Measurements from ENCODE around the gene ROCK2. TPM values are rescaled to one million over a fixed set of nuclear protein-coding genes. Genes with fewer than 3 reads are reported as not detected.

The ROCK2 gene
- total and polyA plus RNA-seq, 4 donors: 5.3 to 31.0 (median 12.2) TPM

GRCh38 chr2:11390399-11390658 is 45.9 kb upstream of the ROCK2 start:
- no peak overlapping the region for H3K4me3 ChIP-seq (ENCODE audit: low read depth in 1 of 3, low read length in 3 of 3)
- no peak overlapping the region for H3K9ac ChIP-seq (ENCODE audit: low read depth in 1 of 2, low read length in 2 of 2)
- H3K9me3 ChIP-seq (ENCODE audit: control insufficient read depth in 4 of 4, low read length in 3 of 4): no peaks in the 10 kb centered on the region
- WGBS: 82% methylated on average over 5 of the region's 5 CpGs
- H3K36me3 ChIP-seq (ENCODE audit: control insufficient read depth in 4 of 4, insufficient read depth in 3 of 4, low read depth in 1 of 4, low read length in 3 of 4): no peaks in the 10 kb centered on the region
- peak overlapping the region; percentile 16 to 63 for H3K27ac ChIP-seq (ENCODE audit: low read depth in 1 of 2, low read length in 2 of 2)
- H3K4me1 ChIP-seq (ENCODE audit: control insufficient read depth in 4 of 4, insufficient read depth in 4 of 4, low read length in 3 of 4): peaks cover 19 to 38% (median 34%) of the 10 kb centered on the region in 4 donors
- H3K27me3 ChIP-seq (ENCODE audit: control insufficient read depth in 4 of 4, insufficient read depth in 4 of 4, low read length in 3 of 4): no peaks in the 10 kb centered on the region
- DNase-seq (ENCODE audit: low spot score): no peak
- TF ChIP-seq, protein P1, sequence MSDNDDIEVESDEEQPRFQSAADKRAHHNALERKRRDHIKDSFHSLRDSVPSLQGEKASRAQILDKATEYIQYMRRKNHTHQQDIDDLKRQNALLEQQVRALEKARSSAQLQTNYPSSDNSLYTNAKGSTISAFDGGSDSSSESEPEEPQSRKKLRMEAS (IDR thresholded peaks at IDR 0.05): no peak
- TF ChIP-seq HNF4G (IDR thresholded peaks at IDR 0.05): no peak

- H3K27me3 ChIP-seq (ENCODE audit: control insufficient read depth in 4 of 4, insufficient read depth in 4 of 4, low read length in 3 of 4): no peaks in the 10 kb centered on the region
- H3K4me1 ChIP-seq (ENCODE audit: control insufficient read depth in 4 of 4, insufficient read depth in 4 of 4, low read length in 3 of 4): peaks cover 22 to 40% (median 36%) of the 10 kb centered on the region in 4 donors
- H3K36me3 ChIP-seq (ENCODE audit: control insufficient read depth in 4 of 4, insufficient read depth in 3 of 4, low read depth in 1 of 4, low read length in 3 of 4): no peaks in the 10 kb centered on the region
- no peak for DNase-seq (ENCODE audit: low spot score)
- H3K9me3 ChIP-seq (ENCODE audit: control insufficient read depth in 4 of 4, low read length in 3 of 4): no peaks in the 10 kb centered on the region
- no peak overlapping the region for H3K9ac ChIP-seq (ENCODE audit: low read depth in 1 of 2, low read length in 2 of 2)
- WGBS: 38% methylated on average over 18 of the region's 18 CpGs
- no peak overlapping the region for H3K4me3 ChIP-seq (ENCODE audit: low read depth in 1 of 3, low read length in 3 of 3)
- peak; percentile 84 for TF ChIP-seq SP1 (IDR thresholded peaks at IDR 0.05)
- TF ChIP-seq EGR1 (IDR thresholded peaks at IDR 0.05; ENCODE audit: low read depth in 2 of 2): peak; percentile 39 to 43
- TF ChIP-seq RAD21 (IDR thresholded peaks at IDR 0.05): peak; percentile 51 to 57
- TF ChIP-seq, protein P2, sequence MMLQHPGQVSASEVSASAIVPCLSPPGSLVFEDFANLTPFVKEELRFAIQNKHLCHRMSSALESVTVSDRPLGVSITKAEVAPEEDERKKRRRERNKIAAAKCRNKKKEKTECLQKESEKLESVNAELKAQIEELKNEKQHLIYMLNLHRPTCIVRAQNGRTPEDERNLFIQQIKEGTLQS (IDR thresholded peaks at IDR 0.05): peak; percentile 76
- TF ChIP-seq YY1 (IDR thresholded peaks at IDR 0.05): peak; percentile 92
- TF ChIP-seq FOXA2 (IDR thresholded peaks at IDR 0.05): no peak
- TF ChIP-seq JUND (IDR thresholded peaks at IDR 0.05): peak; percentile 55 to 61
- TF ChIP-seq, protein P1 (IDR thresholded peaks at IDR 0.05): peak; percentile 72
- TF ChIP-seq RXRA (IDR thresholded peaks at IDR 0.05): peak; percentile 78 to 86
- peak; percentile 59 for TF ChIP-seq NR2F2 (IDR thresholded peaks at IDR 0.05)
- TF ChIP-seq, protein P3, sequence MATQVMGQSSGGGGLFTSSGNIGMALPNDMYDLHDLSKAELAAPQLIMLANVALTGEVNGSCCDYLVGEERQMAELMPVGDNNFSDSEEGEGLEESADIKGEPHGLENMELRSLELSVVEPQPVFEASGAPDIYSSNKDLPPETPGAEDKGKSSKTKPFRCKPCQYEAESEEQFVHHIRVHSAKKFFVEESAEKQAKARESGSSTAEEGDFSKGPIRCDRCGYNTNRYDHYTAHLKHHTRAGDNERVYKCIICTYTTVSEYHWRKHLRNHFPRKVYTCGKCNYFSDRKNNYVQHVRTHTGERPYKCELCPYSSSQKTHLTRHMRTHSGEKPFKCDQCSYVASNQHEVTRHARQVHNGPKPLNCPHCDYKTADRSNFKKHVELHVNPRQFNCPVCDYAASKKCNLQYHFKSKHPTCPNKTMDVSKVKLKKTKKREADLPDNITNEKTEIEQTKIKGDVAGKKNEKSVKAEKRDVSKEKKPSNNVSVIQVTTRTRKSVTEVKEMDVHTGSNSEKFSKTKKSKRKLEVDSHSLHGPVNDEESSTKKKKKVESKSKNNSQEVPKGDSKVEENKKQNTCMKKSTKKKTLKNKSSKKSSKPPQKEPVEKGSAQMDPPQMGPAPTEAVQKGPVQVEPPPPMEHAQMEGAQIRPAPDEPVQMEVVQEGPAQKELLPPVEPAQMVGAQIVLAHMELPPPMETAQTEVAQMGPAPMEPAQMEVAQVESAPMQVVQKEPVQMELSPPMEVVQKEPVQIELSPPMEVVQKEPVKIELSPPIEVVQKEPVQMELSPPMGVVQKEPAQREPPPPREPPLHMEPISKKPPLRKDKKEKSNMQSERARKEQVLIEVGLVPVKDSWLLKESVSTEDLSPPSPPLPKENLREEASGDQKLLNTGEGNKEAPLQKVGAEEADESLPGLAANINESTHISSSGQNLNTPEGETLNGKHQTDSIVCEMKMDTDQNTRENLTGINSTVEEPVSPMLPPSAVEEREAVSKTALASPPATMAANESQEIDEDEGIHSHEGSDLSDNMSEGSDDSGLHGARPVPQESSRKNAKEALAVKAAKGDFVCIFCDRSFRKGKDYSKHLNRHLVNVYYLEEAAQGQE (IDR thresholded peaks at IDR 0.05): peak; percentile 69
- TF ChIP-seq HNF4A (conservative IDR thresholded peaks at IDR 0.05): peak; percentile 68 to 69
- TF ChIP-seq FOXA1 (IDR thresholded peaks at IDR 0.05): peak; percentile 39
- no peak for TF ChIP-seq CTCF (IDR thresholded peaks at IDR 0.05; ENCODE audit: low read depth, low read length, missing input control)
- peak; percentile 62 for TF ChIP-seq ZBTB33 (IDR thresholded peaks at IDR 0.05)
- TF ChIP-seq HNF4G (IDR thresholded peaks at IDR 0.05): no peak
- TF ChIP-seq TAF1 (conservative IDR thresholded peaks at IDR 0.05): no peak
- no peak for TF ChIP-seq GABPA (IDR thresholded peaks at IDR 0.05 in 1 of 2, conservative IDR thresholded peaks at IDR 0.05 in 1 of 2)
- H3K27ac ChIP-seq (ENCODE audit: low read depth in 1 of 2, low read length in 2 of 2): peak overlapping the region; percentile 16 to 63
These were observed 45.3 kb upstream of the ROCK2 start for GRCh38 chr2:11389551-11390398.
